K562 (cell line): ENCODE measurements around the gene CRPPA. TPM values are rescaled to one million over a fixed set of nuclear protein-coding genes. Genes with fewer than 3 reads are reported as not detected.
A peak's percentile ranks its signal among the peaks of the same experiment; 100 is the strongest.

ENCODE experiments used
- AFF4 ChIP-seq: sonication (generic); formaldehyde crosslinking; IDR thresholded peaks from 2 replicates; pipeline ENCODE4 v1.8.0; 2023; ENCODE audit warnings: mild to moderate bottlenecking, missing genetic modification reagents
- ARHGAP35 ChIP-seq: fragments of 450-650 bp; IDR thresholded peaks from 2 replicates; pipeline ENCODE4 v1.6.1; 2018; ENCODE audit not compliant: partially characterized antibody
- CTCF ChIP-seq, 3 experiments: IDR thresholded peaks in 2 of 3; conservative IDR thresholded peaks in 1 of 3; 2 replicates each; pipeline ENCODE4 v1.5.1; 2011 to 2012; ENCODE audit warnings: low read length in 3 of 3, mild to moderate bottlenecking in 3 of 3, control low read depth in 2 of 3, improper control_type of control experiment in 1 of 3, inconsistent platforms in 1 of 3, low read depth in 1 of 3, mixed read lengths in 1 of 3, moderate library complexity in 1 of 3; ENCODE audit not compliant: insufficient read depth in 2 of 3
- DACH1 ChIP-seq: fragments of 450-650 bp; IDR thresholded peaks from 2 replicates; pipeline ENCODE4 v1.6.1; 2018; ENCODE audit not compliant: partially characterized antibody
- EP400 ChIP-seq: fragments of 450-650 bp; IDR thresholded peaks from 2 replicates; pipeline ENCODE4 v1.6.1; 2017; ENCODE audit warnings: antibody characterized with exemption, mild to moderate bottlenecking, moderate library complexity
- HEY1 ChIP-seq: fragments of 250-450 bp; sonication (Bioruptor Pico); IDR thresholded peaks from 2 replicates; pipeline ENCODE4 v1.5.0; 2020; ENCODE audit warnings: mild to moderate bottlenecking, moderate library complexity, borderline replicate concordance
- HNRNPLL ChIP-seq: fragments of 200-400 bp; formaldehyde crosslinking; IDR thresholded peaks from 2 replicates; pipeline ENCODE4 v1.6.1; 2017; ENCODE audit warnings: low read length, low read depth, mild to moderate bottlenecking; ENCODE audit not compliant: poor library complexity, severe bottlenecking
- KLF1 ChIP-seq: fragments of 450-650 bp; IDR thresholded peaks from 2 replicates; pipeline ENCODE4 v1.6.1; 2016; ENCODE audit warnings: missing genetic modification characterization, missing compliant biosample characterization
- PTRF ChIP-seq: fragments of 450-650 bp; IDR thresholded peaks from 2 replicates; pipeline ENCODE4 v1.6.1; 2016; ENCODE audit warnings: mild to moderate bottlenecking, missing genetic modification characterization, missing compliant biosample characterization
- RNF219 ChIP-seq: fragments of 250-450 bp; sonication (Bioruptor Pico); IDR thresholded peaks from 2 replicates; pipeline ENCODE4 v1.5.0; 2022; ENCODE audit warnings: mild to moderate bottlenecking
- SMARCC2 ChIP-seq: fragments of 450-650 bp; IDR thresholded peaks from 2 replicates; pipeline ENCODE4 v1.6.1; 2017; ENCODE audit warnings: antibody characterized with exemption, moderate library complexity, mild to moderate bottlenecking, low read depth
- SOX6 ChIP-seq: fragments of 450-650 bp; IDR thresholded peaks from 2 replicates; pipeline ENCODE4 v1.6.1; 2014; ENCODE audit warnings: mild to moderate bottlenecking
- THAP7 ChIP-seq: fragments of 250-450 bp; sonication (Bioruptor Pico); IDR thresholded peaks from 2 replicates; pipeline ENCODE4 v1.5.0; 2021
- U2AF1 ChIP-seq: fragments of 200-400 bp; formaldehyde crosslinking; optimal IDR thresholded peaks from 2 replicates; pipeline ENCODE3; 2017; ENCODE audit warnings: mild to moderate bottlenecking, low read depth, low read length, moderate library complexity
- ZBTB17 ChIP-seq: fragments of 450-650 bp; formaldehyde crosslinking; IDR thresholded peaks from 2 replicates; pipeline ENCODE4 v1.4.0; 2020; ENCODE audit warnings: mild to moderate bottlenecking
- ZC3H11A ChIP-seq: IDR thresholded peaks from 2 replicates; pipeline ENCODE4 v1.6.1; 2012; ENCODE audit warnings: low read depth, low read length, improper control_type of control experiment
- ZNF175 ChIP-seq: fragments of 200-800 bp; sonication (Bioruptor generic); IDR thresholded peaks from 2 replicates; pipeline ENCODE4 v1.6.1; 2016; ENCODE audit warnings: low read depth, mild to moderate bottlenecking, missing genetic modification characterization, missing compliant biosample characterization
- ZNF23 ChIP-seq: fragments of 250-450 bp; sonication (Bioruptor Pico); IDR thresholded peaks from 2 replicates; pipeline ENCODE4 v1.4.0; 2020; ENCODE audit warnings: mild to moderate bottlenecking
- polyA plus RNA-seq, 8 experiments: library from polyadenylated mRNA; depleted of rRNA in 4 of 8; stranded (reverse) in 5 of 8; unstranded in 3 of 8; fragments of >200 nt; fragmentation: Nextera tagmentation in 2 of 8; fragmentation: Illumina TruSeq in 1 of 8; extraction: Ambion mirVana in 2 of 8; extraction: Trizol in 1 of 8; gene quantifications; 2 replicates each; pipeline versions ENCODE4 v1.2.1 to v1.2.3, GENCODE V29; 2011 to 2014; ENCODE audit warnings: inconsistent platforms in 1 of 8, missing spikeins in 1 of 8
- total RNA-seq, 7 experiments: library from RNA; depleted of rRNA in 6 of 7; stranded (reverse); fragments of >200 nt in 6 of 7; fragmentation: Illumina TruSeq in 2 of 7; extraction: Trizol in 2 of 7; gene quantifications; 2 replicates each; pipeline versions ENCODE4 v1.2.1 to v1.2.3, GENCODE V29; 2011 to 2021; ENCODE audit warnings: low replicate concordance in 1 of 7

CRPPA gene
- total and polyA plus RNA-seq, 9 of the 15 experiments (the other 6 are each of a cell fraction or from before 2014, with no cell fraction given), result 3.9 to 14.4 (median 7.8) TPM

- TF ChIP-seq RNF219 (no peak), ZBTB17 (CRISPR knock-in tag) (peak; percentile 76; the same call in 1 of the 2 replicates), DACH1 (no peak), THAP7 (CRISPR knock-in tag) (peak; percentile 81; the same call in 1 of the 2 replicates), PTRF (tag) (no peak), HNRNPLL (no peak), ZNF175 (CRISPR knock-in tag) (peak; percentile 14; the same call in 1 of the 2 replicates), SMARCC2 (no peak), HEY1 (CRISPR knock-in tag) (no peak), U2AF1 (no peak), CTCF (IDR thresholded peaks at IDR 0.05 in 2 of 3, conservative IDR thresholded peaks at IDR 0.05 in 1 of 3; ENCODE audit: insufficient read depth in 2 of 3, low read depth in 1 of 3, low read length in 3 of 3) (peak; percentile 29 to 73 (median 36); a peak in 5 of 6 replicates), SOX6 (peak; percentile 49), AFF4 (CRISPR knock-in tag) (no peak; the same call in none of the 2 replicates), KLF1 (tag) (no peak), ARHGAP35 (peak; percentile 56), EP400 (peak; percentile 77), ZNF23 (CRISPR knock-in tag) (no peak), ZC3H11A (no peak)
Observed at GRCh38 chr7:16420649-16421332, 547 bp downstream of the CRPPA start (continued).
